Activated naive CD8-positive, alpha-beta T cell treated with anti-CD3 and anti-CD28 coated beads for 36 hours (primary cell): ENCODE data around the gene IL1RAPL2. TPM values are rescaled to one million over a fixed set of nuclear protein-coding genes. Genes with fewer than 3 reads are reported as not detected.

Experiments used
- DNase-seq: peaks from one replicate; pipeline ENCODE4 v3.0.0; 2021
- H3K27ac Mint-ChIP-seq: one replicate; pipeline ENCODE4 v1.8.0; 2022; ENCODE audit warnings: mild to moderate bottlenecking, moderate library complexity, mixed read lengths
- H3K27me3 Mint-ChIP-seq: one replicate; pipeline ENCODE4 v1.8.0; 2022; ENCODE audit warnings: mild to moderate bottlenecking, mixed read lengths
- H3K36me3 Mint-ChIP-seq: one replicate; pipeline ENCODE4 v1.8.0; 2021; ENCODE audit warnings: mild to moderate bottlenecking, mixed read lengths
- H3K4me1 Mint-ChIP-seq: one replicate; pipeline ENCODE4 v1.8.0; 2021; ENCODE audit warnings: mixed read lengths
- H3K4me3 Mint-ChIP-seq: one replicate; pipeline ENCODE4 v1.8.0; 2022; ENCODE audit warnings: mild to moderate bottlenecking, moderate library complexity, mixed read lengths
- H3K9me3 Mint-ChIP-seq: one replicate; pipeline ENCODE4 v1.8.0; 2022; ENCODE audit warnings: mixed read lengths
- total RNA-seq, 2 experiments: library from RNA; stranded (reverse); gene quantifications; one replicate each; pipeline ENCODE4 v1.2.3, GENCODE V29; 2021

Gene IL1RAPL2
- total RNA-seq, 2 experiments from 2014 or later: not detected

DNA sequence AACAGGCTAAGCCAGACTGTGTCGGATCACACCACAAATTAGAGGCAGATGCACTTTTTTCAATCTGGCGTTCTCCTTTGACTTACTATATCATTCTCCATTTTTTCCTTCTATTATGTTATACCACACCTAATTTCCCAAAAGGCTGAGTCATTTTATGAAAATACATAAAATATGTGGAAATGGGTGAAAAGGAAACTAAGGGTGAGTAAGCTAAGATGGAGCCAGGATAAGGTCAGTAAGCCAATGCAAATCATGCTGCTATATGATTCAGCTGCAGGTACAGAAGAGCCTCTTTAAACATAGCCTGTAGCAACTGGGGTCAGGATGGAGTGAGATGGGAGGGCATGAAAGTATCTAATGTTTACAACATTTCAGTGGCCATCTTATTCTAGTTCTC, 748.5 kb downstream of the IL1RAPL2 start:
- DNase-seq: no peak
- no peaks in the 10 kb centered on the region for H3K4me1 Mint-ChIP-seq
- no peaks in the 10 kb centered on the region for H3K36me3 Mint-ChIP-seq
- H3K9me3 Mint-ChIP-seq: no peaks in the 10 kb centered on the region
- no peak overlapping the region for H3K27ac Mint-ChIP-seq
- no peak overlapping the region for H3K4me3 Mint-ChIP-seq
- no peaks in the 10 kb centered on the region for H3K27me3 Mint-ChIP-seq

DNA sequence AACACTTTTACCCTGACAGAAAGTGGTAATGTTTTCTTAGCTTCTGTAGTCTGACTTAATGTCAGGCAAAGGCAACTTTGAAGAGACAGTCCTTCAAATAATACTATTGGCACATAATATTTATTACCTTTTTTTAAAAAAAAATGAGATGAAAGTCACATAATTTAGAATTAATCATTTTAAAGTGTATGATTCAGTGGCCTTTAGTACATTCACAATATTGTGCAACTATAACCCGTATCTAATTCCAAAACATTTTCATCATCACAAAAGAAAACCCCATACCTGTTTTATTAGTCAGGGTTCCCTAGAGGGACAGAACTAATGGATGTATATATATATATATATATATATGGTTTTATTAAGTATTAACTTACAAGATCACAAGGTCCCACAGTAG, 749.2 kb downstream of the IL1RAPL2 start:
- H3K27ac Mint-ChIP-seq: no peak overlapping the region
- no peaks in the 10 kb centered on the region for H3K4me1 Mint-ChIP-seq
- no peak for DNase-seq
- no peaks in the 10 kb centered on the region for H3K9me3 Mint-ChIP-seq
- H3K4me3 Mint-ChIP-seq: no peak overlapping the region
- H3K36me3 Mint-ChIP-seq: no peaks in the 10 kb centered on the region
- no peaks in the 10 kb centered on the region for H3K27me3 Mint-ChIP-seq

DNA sequence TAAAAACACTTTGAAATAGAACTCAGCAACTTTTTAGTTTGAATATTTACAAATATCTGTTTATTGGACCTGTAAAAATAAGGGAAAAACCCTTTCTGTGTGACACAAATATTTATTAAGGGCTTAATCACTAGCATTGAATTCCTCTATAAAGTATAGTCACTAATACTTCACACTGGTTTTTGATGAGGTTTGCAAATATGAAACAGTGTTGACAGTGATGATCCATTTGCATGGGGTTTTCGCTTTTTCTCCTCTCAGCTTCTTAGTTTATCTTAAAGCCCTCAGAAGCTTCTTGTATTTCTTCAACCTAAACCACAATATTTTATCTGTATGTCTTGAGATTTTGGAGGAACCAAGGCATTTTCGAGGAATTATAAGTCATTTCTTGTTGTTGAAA, 751.1 kb downstream of the IL1RAPL2 start:
- Mint-ChIP-seq H3K4me1 (no peaks in the 10 kb centered on the region), H3K27me3 (no peaks in the 10 kb centered on the region), H3K4me3 (no peak overlapping the region), H3K27ac (no peak overlapping the region), H3K36me3 (no peaks in the 10 kb centered on the region), H3K9me3 (no peaks in the 10 kb centered on the region)
- no peak for DNase-seq

DNA sequence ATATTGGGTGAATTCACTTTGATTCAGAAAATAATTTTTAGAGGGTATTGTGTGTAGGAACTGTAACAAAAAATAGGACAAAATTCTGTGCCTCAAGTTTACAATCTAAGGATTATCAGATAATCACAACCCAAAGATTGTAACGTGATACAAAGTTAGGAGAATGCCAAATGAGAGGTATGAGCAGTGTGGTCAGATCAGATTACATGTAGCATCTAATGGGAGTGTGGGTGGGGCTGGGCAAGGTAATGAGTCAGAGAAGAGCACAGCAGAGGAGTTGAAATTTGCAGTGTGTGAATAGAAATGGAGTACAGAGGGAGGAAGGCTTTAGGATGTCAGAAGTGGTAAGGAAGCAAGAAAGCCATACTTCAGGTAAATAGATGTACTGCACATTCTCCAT, 757.9 kb downstream of the IL1RAPL2 start:
- no peak for DNase-seq
- H3K9me3 Mint-ChIP-seq: no peaks in the 10 kb centered on the region
- no peaks in the 10 kb centered on the region for H3K36me3 Mint-ChIP-seq
- H3K4me1 Mint-ChIP-seq: no peaks in the 10 kb centered on the region
- no peak overlapping the region for H3K27ac Mint-ChIP-seq
- H3K4me3 Mint-ChIP-seq: no peak overlapping the region
- H3K27me3 Mint-ChIP-seq: no peaks in the 10 kb centered on the region

DNA sequence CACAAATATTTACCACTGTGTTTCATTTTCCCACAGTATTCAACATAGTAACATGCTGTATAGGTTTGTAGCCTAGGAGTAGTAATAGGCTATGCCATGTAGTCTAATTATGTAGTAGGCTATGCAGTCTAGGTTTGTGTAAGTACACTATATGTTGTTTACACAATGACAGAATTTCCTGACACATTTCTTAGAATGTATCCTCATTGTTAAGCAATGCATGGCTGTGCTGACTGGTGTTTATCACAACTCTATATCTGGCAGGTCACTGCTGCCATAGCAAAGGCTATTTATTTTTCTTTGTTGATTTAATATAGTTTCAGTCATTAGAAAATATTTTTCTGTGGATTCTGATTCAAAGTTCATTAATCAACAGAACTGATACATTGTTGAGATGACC, 762.8 kb downstream of the IL1RAPL2 start:
- no peak for DNase-seq
- Mint-ChIP-seq H3K27me3 (no peaks in the 10 kb centered on the region), H3K36me3 (no peaks in the 10 kb centered on the region), H3K4me1 (no peaks in the 10 kb centered on the region), H3K4me3 (no peak overlapping the region), H3K9me3 (no peaks in the 10 kb centered on the region), H3K27ac (no peak overlapping the region)

DNA sequence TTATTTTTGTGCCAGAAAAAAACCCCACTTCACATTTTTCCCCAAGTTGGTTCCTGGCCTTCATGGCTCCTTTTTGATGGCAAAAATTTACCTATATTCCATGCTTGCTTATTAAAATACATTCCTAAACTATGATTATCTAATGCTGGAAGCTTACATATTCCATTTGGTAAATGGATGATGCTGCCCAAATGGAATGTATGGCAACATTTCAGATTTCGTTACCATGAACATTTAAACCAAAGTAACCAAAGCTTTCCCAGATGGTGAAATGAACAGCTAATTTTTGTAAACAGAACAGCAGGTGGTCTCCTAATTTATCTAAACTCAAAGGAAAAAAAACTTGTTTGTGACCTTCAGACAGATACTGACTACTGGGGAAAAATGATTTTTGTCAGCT, 765.2 kb downstream of the IL1RAPL2 start:
- no peaks in the 10 kb centered on the region for H3K36me3 Mint-ChIP-seq
- DNase-seq: no peak
- no peaks in the 10 kb centered on the region for H3K9me3 Mint-ChIP-seq
- H3K4me3 Mint-ChIP-seq: no peak overlapping the region
- no peaks in the 10 kb centered on the region for H3K4me1 Mint-ChIP-seq
- H3K27me3 Mint-ChIP-seq: no peaks in the 10 kb centered on the region
- H3K27ac Mint-ChIP-seq: no peak overlapping the region

DNA sequence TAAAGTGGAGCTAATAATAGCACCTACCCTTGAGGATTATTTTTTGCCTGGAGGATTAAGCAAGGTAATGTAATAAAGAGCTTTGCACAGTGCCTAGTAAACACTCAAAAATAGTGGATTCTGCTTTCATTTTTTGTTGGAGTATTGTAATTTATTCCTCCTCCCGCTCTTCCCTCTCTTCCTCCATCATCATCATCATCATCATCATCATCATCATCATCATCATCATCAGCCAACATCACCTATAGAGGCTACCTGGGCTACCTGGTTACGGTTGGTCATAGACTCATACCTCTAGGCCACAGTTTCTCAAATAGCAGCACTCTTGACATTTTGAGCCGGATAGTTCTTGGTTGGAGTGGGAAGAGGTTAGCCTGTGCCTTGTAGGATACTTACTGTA, 781.4 kb downstream of the IL1RAPL2 start:
- Mint-ChIP-seq H3K27ac (no peak overlapping the region), H3K27me3 (no peaks in the 10 kb centered on the region), H3K4me3 (no peak overlapping the region), H3K9me3 (peaks cover 2% of the 10 kb centered on the region), H3K36me3 (no peaks in the 10 kb centered on the region), H3K4me1 (no peaks in the 10 kb centered on the region)
- DNase-seq: no peak

DNA sequence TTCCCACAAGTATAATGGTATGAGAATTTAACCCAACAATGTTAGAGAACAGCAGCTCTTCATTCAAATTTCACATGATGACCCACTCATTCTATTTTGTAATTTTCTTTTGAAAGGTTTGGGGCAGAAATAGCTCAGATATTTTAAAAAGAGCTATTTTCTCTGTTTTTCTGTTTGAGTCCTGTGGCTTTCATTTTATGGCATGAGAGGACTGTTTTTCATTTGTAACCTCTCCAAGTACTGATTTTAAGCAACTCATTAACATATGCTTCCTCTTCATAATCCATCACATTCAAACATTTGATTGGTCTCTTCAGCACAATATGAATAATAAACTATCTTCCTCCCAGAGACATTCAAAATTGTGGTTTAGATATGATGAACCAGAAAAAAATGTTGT, 783.5 kb downstream of the IL1RAPL2 start:
- Mint-ChIP-seq H3K36me3 (no peaks in the 10 kb centered on the region), H3K4me1 (no peaks in the 10 kb centered on the region), H3K27ac (no peak overlapping the region), H3K9me3 (peaks cover 2% of the 10 kb centered on the region), H3K27me3 (no peaks in the 10 kb centered on the region), H3K4me3 (no peak overlapping the region)
- no peak for DNase-seq

DNA sequence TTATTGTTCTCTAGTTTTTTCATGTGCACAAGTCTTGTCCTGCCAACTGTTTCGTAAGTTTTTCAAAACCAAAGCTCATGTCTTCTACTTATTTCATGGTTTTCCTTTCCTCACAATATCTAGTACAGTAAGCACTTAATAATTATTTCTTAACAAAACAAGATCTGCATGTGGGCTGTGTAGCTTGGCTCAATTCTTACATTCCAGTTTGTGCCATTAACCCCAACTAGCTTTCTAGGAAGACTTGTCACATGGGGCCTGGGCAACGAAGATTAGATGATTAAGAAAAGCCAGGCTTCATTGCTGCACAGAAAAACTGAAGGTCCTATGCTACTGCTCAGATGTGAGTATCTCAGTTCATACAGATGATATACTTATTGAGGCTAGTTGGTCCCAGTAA, 809.8 kb downstream of the IL1RAPL2 start:
- no peak for DNase-seq
- H3K36me3 Mint-ChIP-seq: no peaks in the 10 kb centered on the region
- H3K4me3 Mint-ChIP-seq: no peak overlapping the region
- H3K4me1 Mint-ChIP-seq: no peaks in the 10 kb centered on the region
- no peak overlapping the region for H3K27ac Mint-ChIP-seq
- H3K9me3 Mint-ChIP-seq: no peaks in the 10 kb centered on the region
- H3K27me3 Mint-ChIP-seq: no peaks in the 10 kb centered on the region

DNA sequence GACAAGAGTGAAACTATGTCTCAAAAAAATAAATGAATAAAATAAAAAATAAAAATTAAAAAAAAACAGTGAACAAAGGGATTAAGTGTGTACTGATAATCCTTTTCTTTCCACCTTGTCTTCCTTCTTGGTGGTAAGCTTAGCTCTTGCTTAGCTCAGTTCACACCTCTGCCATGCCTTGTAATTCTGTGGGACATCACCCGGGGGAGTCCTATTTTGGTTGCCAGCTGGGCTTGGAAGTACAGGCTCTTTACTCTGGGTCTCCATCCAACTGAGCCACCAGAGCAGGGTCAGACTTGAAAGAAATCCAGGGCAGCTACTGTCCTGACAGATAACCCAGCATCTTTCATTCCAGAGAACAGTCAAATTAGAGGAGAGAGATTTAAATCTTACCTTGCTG, 858.7 kb downstream of the IL1RAPL2 start:
- no peak overlapping the region for H3K4me3 Mint-ChIP-seq
- no peaks in the 10 kb centered on the region for H3K36me3 Mint-ChIP-seq
- H3K4me1 Mint-ChIP-seq: no peaks in the 10 kb centered on the region
- no peaks in the 10 kb centered on the region for H3K9me3 Mint-ChIP-seq
- H3K27ac Mint-ChIP-seq: no peak overlapping the region
- H3K27me3 Mint-ChIP-seq: no peaks in the 10 kb centered on the region
- DNase-seq: no peak

DNA sequence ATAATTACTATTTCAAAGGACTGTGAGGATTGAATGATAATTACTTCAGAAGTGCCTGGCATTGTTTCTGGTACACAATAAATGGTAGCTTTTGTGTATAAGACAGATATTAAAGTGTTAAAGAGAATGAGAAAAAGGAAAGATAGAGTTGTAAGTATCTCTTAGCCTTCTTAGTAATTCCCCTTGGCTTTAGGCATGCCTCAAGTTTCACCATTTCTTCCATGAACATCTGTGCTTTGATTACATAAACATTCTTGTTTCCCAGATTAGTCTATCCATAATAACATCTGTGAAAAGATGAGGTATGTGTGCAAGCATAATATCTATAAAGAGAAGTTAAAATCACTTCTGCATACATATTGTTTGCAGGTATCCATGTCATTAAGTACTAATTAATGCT, 885.4 kb downstream of the IL1RAPL2 start:
- DNase-seq: no peak
- no peak overlapping the region for H3K27ac Mint-ChIP-seq
- no peaks in the 10 kb centered on the region for H3K27me3 Mint-ChIP-seq
- no peaks in the 10 kb centered on the region for H3K36me3 Mint-ChIP-seq
- H3K4me1 Mint-ChIP-seq: no peaks in the 10 kb centered on the region
- peaks cover 2% of the 10 kb centered on the region for H3K9me3 Mint-ChIP-seq
- H3K4me3 Mint-ChIP-seq: no peak overlapping the region

DNA sequence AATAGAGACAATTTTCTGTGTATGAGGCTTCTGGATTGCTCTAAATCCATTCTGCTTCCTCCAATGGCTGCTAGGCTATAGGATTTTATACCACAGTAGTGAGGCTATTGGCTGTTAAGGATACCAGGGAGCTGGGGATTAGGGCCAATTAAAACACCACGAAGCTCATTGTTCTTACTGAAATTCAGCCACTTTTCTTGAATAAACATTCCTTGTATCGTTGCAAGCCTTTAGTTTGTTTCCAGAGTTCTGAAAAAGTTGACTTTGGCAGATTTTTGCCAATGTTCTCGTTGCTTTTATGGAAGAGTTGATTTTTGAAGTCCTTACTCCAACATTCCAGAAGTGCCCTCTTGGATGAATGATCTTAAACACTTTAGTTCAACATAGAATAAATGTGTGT, 892.8 kb downstream of the IL1RAPL2 start:
- Mint-ChIP-seq H3K4me3 (no peak overlapping the region), H3K27ac (no peak overlapping the region), H3K4me1 (no peaks in the 10 kb centered on the region), H3K27me3 (no peaks in the 10 kb centered on the region), H3K9me3 (peaks cover 2% of the 10 kb centered on the region), H3K36me3 (no peaks in the 10 kb centered on the region)
- no peak for DNase-seq

DNA sequence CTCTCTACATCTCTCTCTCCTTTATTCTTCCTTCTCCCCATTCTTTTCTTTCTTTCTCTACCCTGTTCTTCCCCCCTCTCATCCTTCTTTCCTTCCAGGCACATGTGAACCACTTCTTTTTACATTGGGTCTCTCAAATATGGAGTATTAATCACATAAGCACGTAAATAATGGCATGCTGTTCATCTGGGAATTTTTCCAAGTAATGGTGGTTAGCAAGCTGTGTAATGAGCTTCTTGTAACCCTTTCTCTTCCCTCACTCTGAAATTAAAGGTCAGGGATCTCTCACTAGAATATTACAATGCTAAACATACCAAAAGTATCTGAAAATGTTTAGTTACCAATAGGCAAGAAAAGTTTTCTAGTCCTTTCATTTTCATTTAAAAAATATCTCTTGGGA, 894.4 kb downstream of the IL1RAPL2 start:
- Mint-ChIP-seq H3K4me1 (no peaks in the 10 kb centered on the region), H3K36me3 (no peaks in the 10 kb centered on the region), H3K9me3 (peaks cover 2% of the 10 kb centered on the region), H3K4me3 (no peak overlapping the region), H3K27ac (no peak overlapping the region), H3K27me3 (no peaks in the 10 kb centered on the region)
- no peak for DNase-seq

DNA sequence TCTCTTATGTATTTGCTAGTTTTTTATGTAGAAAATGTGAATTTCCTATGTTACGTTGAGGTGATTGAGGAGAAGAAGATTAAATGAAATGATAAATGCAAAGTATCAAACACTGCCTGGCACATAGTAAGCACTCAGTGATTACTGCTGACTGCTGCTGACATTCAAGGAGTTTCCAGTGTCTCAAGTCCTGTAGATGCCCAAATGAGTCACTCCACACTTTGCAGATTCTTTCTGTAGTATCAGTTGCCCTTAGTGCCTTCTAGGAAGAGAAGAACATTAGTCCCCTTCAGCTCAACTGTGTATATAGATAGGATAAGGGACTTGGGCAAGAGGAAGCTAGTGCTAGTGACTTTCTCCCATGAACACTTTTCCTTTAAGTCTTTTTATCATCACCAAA, 895.0 kb downstream of the IL1RAPL2 start:
- no peak overlapping the region for H3K4me3 Mint-ChIP-seq
- H3K36me3 Mint-ChIP-seq: no peaks in the 10 kb centered on the region
- no peaks in the 10 kb centered on the region for H3K9me3 Mint-ChIP-seq
- no peaks in the 10 kb centered on the region for H3K27me3 Mint-ChIP-seq
- DNase-seq: no peak
- no peak overlapping the region for H3K27ac Mint-ChIP-seq
- no peaks in the 10 kb centered on the region for H3K4me1 Mint-ChIP-seq

DNA sequence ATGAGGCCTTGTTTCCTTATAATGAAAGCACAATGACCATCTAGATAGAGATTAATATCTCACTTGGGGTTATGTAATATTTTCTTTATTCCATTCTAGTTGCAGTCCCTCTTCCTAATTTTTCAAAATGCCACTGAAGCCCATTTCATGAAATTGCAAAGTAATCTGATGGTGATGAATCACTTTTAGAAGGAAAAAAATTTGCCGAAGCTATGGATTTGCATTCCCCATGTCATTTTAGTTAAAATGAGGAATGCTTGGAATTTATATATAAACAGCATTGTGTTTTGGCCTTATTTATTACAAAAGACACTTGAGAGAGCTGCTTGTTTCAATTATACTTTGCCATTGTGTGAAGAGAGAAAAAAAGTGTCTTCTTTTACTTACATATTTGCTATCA, 896.2 kb downstream of the IL1RAPL2 start:
- Mint-ChIP-seq H3K9me3 (no peaks in the 10 kb centered on the region), H3K4me3 (no peak overlapping the region)

DNA sequence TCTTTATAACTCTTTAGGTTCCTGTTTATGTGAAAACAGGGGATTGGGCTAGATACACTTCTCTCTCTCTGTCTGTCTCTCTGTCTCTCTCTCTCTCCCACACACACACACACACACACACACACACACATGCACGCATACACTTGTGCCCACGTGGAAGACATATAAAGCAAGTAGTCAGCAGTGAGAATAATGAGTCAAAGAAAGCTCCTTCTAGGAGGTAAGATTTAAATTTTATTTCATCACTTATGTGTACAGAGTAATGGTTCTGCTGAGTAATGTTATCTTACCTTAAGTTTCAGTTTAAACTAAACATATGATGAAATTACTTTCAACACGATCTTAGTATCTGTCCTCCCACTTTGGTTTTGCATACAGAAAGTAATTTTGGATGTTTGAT, 897.5 kb downstream of the IL1RAPL2 start:
- no peak overlapping the region for H3K27ac Mint-ChIP-seq
- H3K27me3 Mint-ChIP-seq: no peaks in the 10 kb centered on the region
- H3K4me1 Mint-ChIP-seq: no peaks in the 10 kb centered on the region

More for the DNA sequence above, 896.2 kb downstream of the IL1RAPL2 start:
- no peaks in the 10 kb centered on the region for H3K36me3 Mint-ChIP-seq
- H3K4me1 Mint-ChIP-seq: no peaks in the 10 kb centered on the region
- no peak overlapping the region for H3K27ac Mint-ChIP-seq
- no peaks in the 10 kb centered on the region for H3K27me3 Mint-ChIP-seq
- DNase-seq: no peak

DNA sequence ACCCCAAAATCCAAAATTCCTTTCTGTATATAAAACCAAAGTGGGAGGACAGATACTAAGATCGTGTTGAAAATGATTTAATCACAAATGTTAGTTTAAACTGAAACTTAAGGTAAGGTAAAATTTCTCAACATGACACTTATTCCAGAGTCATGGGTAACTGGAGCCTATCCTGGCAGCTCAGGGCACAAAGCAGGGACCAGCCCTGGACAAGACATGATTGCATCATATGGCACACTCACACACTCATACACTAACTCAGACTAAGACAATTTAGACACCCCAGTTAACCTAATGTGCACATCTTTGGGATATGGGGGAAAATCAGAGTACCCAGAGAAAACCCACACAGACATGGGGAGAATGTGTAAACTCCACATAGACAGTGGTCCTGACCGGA, 898.6 kb downstream of the IL1RAPL2 start:
- Mint-ChIP-seq H3K36me3 (no peaks in the 10 kb centered on the region), H3K4me3 (no peak overlapping the region), H3K27me3 (no peaks in the 10 kb centered on the region), H3K9me3 (no peaks in the 10 kb centered on the region), H3K27ac (no peak overlapping the region), H3K4me1 (no peaks in the 10 kb centered on the region)
- no peak for DNase-seq

More for the DNA sequence above, 897.5 kb downstream of the IL1RAPL2 start:
- H3K9me3 Mint-ChIP-seq: no peaks in the 10 kb centered on the region
- H3K4me3 Mint-ChIP-seq: no peak overlapping the region
- DNase-seq: no peak
- no peaks in the 10 kb centered on the region for H3K36me3 Mint-ChIP-seq
